Lower leg skin (tissue), 3 donors: ENCODE data around the gene RAB11FIP5.

Source experiments
- CTCF ChIP-seq, 3 donors: fragments of 450-650 bp; IDR thresholded peaks; one replicate each; pipeline ENCODE4 v1.5.1; 2016; ENCODE audit warnings: antibody characterized with exemption in 3 of 3, mild to moderate bottlenecking in 3 of 3, moderate library complexity in 2 of 3
- POLR2A ChIP-seq, 2 donors: fragments of 450-650 bp; IDR thresholded peaks; one replicate each; pipeline ENCODE4 v1.6.1; 2016 to 2017; ENCODE audit warnings: antibody characterized with exemption in 2 of 2, mild to moderate bottlenecking in 1 of 2, moderate library complexity in 1 of 2

DNA sequence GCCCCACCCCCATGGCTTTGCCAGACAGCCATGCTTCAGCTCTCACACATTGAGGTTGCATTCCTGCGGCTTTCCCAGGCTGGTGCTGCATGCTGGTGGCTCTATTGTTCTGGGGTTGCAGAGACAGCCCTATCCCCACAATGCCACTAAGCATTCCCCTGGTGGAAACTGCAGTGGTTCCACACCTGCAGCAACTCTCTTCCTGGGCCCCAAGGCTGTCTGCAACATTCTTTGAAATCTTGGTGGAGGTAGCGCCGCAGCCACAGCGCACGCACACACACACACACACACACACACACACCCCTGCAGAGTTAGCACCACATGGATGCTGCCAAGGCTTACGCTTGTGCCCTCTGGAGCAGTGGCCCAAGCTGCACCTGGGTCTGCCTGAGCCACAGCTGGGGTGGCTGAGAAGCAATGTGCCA, 62.6 kb downstream of the RAB11FIP5 start:
- no peak for TF ChIP-seq CTCF (IDR thresholded peaks at IDR 0.05)
- TF ChIP-seq POLR2A (IDR thresholded peaks at IDR 0.05), result no peak
